Ovary (tissue), 9 donors: Measurements from ENCODE around the gene SWT1. TPM values are rescaled to one million over a fixed set of nuclear protein-coding genes. Genes with fewer than 3 reads are reported as not detected.

Experiments
- DNase-seq, 5 donors: peaks; one replicate each; pipeline ENCODE4 v3.0.0-alpha.2; 2019 to 2020
- H3K27ac ChIP-seq, 2 donors: fragments of 200-600 bp; one replicate each; pipeline versions ENCODE4 v1.5.1 to v1.8.0; 2019 to 2022
- H3K27me3 ChIP-seq: fragments of 200-600 bp; one replicate; pipeline ENCODE4 v1.8.0; 2022
- H3K36me3 ChIP-seq: fragments of 200-600 bp; sonication (generic); one replicate; pipeline ENCODE4 v1.5.1; 2019
- H3K4me1 ChIP-seq: one replicate; pipeline ENCODE4 v1.8.1; 2013; ENCODE audit warnings: mild to moderate bottlenecking, moderate library complexity; ENCODE audit not compliant: insufficient read depth
- H3K4me3 ChIP-seq: fragments of 200-600 bp; sonication (generic); one replicate; pipeline ENCODE4 v1.5.1; 2017
- H3K9me3 ChIP-seq, 2 donors: fragments of 200-600 bp in 1 of 2; sonication (generic) in 1 of 2; one replicate each; pipeline versions ENCODE4 v1.5.1 to v1.8.1; 2013 to 2019; ENCODE audit warnings: mild to moderate bottlenecking in 1 of 2, moderate library complexity in 1 of 2
- EP300 ChIP-seq: sonication (generic); formaldehyde crosslinking; IDR thresholded peaks from one replicate; pipeline ENCODE4 v1.6.1; 2017; ENCODE audit warnings: antibody characterized with exemption
- POLR2A ChIP-seq: fragments of 450-650 bp; IDR thresholded peaks from one replicate; pipeline ENCODE4 v1.6.1; 2017; ENCODE audit warnings: antibody characterized with exemption, mild to moderate bottlenecking, moderate library complexity
- WGBS, 3 donors: extraction: QIAGEN DNeasy Blood & Tissue Kit in 1 of 3; methylation state at CpG; one replicate each; pipeline versions ENCODE4 v1.1.5 to v1.1.7; 2013 to 2017; 5-methylcytosine and 5-hydroxymethylcytosine counted together
- intact Hi-C, 4 donors: fragments of 100-400 bp; cut with DNase I; formaldehyde crosslinking; loops; one replicate each; pipeline versions ENCODE4 v1.11.0 to v1.15.1; 2022 to 2023
- polyA plus RNA-seq, 2 donors: library from polyadenylated mRNA; stranded (reverse); fragments of 200-250 nt in 1 of 2; fragments of 350-450 nt in 1 of 2; fragmentation: Illumina TruSeq in 1 of 2; extraction: RNeasy Lipid Tissue Mini Kit (QIAGEN cat#74804) in 1 of 2; gene quantifications; one replicate each; pipeline ENCODE4 v1.2.3, GENCODE V29; 2013 to 2014
- total RNA-seq, 7 donors: library from RNA; depleted of rRNA in 2 of 7; stranded (reverse); fragments of >200 nt in 2 of 7; fragmentation: NEBNext Ultra II Directional in 3 of 7; extraction: Animal tissue kit (Norgen Biotek cat#: 25700) in 3 of 7; gene quantifications; one replicate each; pipeline versions ENCODE4 v1.1.0 to v1.2.4, GENCODE V29; 2016 to 2023
- TF ChIP-seq, protein P1 (sequence below), 3 donors: fragments of 450-650 bp in 2 of 3; fragments of 200-600 bp in 1 of 3; IDR thresholded peaks; one replicate each; pipeline versions ENCODE4 v1.5.1 to v1.8.0; 2016 to 2022; ENCODE audit warnings: antibody characterized with exemption in 3 of 3, mild to moderate bottlenecking in 1 of 3
- donor health status: DM: no; HTN: no; CAD: no; lungs with moderate emphysema.
- donor health status: DM: no; HTN: no; CAD: no.
- donor health status: Bipolar disorder and iron deficiency.
- donor health status: DM: yes; HTN: yes; CAD: no.
- donor health status: DM: no; HTN: no; CAD: no.
- donor health status: DM: yes; HTN: yes; CAD: no.

Gene SWT1
- total and polyA plus RNA-seq, 9 donors, result 3.3 to 16.6 (median 9.2) TPM

DNA sequence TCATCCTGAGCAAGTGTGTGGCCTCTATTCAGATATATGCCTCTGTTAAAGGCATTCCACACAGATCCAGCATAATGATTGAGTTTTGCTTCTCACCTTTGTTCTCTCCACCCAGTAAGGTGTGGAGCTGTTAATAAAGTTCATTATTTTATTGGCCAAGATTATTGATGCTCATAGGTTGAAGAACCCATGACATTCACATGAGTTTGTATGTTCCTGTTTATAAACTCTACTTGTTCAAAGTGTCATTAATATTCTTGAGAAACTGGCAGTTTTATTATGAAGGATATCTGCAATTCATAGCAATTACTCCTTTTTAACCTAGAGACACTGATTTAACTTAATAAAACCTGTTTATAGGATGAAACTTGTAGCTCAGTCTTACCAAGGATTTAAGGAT, 138.1 kb downstream of the SWT1 start:
- Histone ChIP-seq H3K9me3 (no peaks in the 10 kb centered on the region), H3K4me3 (no peak overlapping the region), H3K27ac (no peak overlapping the region), H3K36me3 (no peaks in the 10 kb centered on the region), H3K4me1 (no peaks in the 10 kb centered on the region), H3K27me3 (no peaks in the 10 kb centered on the region)
- intact Hi-C loops, result no loop called here
- no peak for TF ChIP-seq POLR2A
- TF ChIP-seq, protein P1, sequence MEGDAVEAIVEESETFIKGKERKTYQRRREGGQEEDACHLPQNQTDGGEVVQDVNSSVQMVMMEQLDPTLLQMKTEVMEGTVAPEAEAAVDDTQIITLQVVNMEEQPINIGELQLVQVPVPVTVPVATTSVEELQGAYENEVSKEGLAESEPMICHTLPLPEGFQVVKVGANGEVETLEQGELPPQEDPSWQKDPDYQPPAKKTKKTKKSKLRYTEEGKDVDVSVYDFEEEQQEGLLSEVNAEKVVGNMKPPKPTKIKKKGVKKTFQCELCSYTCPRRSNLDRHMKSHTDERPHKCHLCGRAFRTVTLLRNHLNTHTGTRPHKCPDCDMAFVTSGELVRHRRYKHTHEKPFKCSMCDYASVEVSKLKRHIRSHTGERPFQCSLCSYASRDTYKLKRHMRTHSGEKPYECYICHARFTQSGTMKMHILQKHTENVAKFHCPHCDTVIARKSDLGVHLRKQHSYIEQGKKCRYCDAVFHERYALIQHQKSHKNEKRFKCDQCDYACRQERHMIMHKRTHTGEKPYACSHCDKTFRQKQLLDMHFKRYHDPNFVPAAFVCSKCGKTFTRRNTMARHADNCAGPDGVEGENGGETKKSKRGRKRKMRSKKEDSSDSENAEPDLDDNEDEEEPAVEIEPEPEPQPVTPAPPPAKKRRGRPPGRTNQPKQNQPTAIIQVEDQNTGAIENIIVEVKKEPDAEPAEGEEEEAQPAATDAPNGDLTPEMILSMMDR (IDR thresholded peaks at IDR 0.05), result no peak
- TF ChIP-seq EP300, result no peak
- DNase-seq, result no peak

DNA sequence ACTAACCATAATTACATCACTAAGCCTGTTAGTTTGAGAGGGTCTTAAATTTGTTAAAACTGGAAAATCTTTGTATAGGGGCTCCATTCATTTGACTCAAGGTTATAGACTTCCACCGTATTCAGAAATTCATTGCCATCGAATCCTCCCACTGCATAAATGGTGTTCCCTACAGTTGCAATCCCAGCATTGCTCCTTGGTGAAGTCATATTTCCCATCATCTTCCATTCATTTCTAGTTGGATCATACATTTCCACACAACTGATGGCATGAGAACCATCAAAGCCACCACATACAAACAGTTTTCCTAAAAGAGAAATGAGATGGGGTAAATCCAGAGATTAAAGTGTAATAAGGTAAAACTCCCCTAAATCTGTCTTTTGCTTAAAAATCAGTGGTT, 141.0 kb downstream of the SWT1 start:
- no peak for DNase-seq
- H3K4me1 ChIP-seq, result no peaks in the 10 kb centered on the region
- no peak overlapping the region for H3K27ac ChIP-seq
- no peak for TF ChIP-seq EP300
- no peak for TF ChIP-seq POLR2A
- TF ChIP-seq, protein P1 (IDR thresholded peaks at IDR 0.05), result no peak
- no peaks in the 10 kb centered on the region for H3K27me3 ChIP-seq
- WGBS, 3 donors, result 81 to 89% (median 83%) methylated on average over 2 of the region's 2 CpGs
- H3K4me3 ChIP-seq, result no peak overlapping the region
- intact Hi-C loops, result no loop called here
- no peaks in the 10 kb centered on the region for H3K36me3 ChIP-seq
- H3K9me3 ChIP-seq, result no peaks in the 10 kb centered on the region

DNA sequence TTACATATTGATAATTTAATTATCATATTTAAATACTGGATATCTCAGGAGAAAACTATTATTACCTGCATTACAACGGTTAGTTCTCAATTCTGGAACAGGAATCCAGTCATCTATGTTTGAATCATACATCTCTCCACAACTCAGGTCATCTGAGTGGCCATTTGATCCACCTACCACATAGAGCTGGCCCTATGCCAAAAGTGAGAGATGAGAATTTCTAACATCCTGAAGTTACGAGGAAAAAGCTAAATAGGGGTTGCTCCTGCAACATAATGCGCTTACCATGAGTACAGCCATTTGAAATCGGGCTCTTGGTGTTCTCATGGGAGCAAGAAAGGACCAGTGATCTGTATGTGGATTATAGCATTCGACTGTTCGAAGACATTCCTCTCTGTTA, 143.2 kb downstream of the SWT1 start:
- Histone ChIP-seq H3K27me3 (no peaks in the 10 kb centered on the region), H3K36me3 (no peaks in the 10 kb centered on the region), H3K9me3 (no peaks in the 10 kb centered on the region), H3K4me1 (no peaks in the 10 kb centered on the region), H3K4me3 (no peak overlapping the region), H3K27ac (no peak overlapping the region)
- 94 to 95% (median 94%) methylated on average over 6 of the region's 6 CpGs for WGBS, 3 donors
- TF ChIP-seq EP300, result no peak
- no peak for TF ChIP-seq POLR2A
- TF ChIP-seq, protein P1 (IDR thresholded peaks at IDR 0.05), result no peak
- DNase-seq, result no peak
- intact Hi-C loops, result no loop called here

DNA sequence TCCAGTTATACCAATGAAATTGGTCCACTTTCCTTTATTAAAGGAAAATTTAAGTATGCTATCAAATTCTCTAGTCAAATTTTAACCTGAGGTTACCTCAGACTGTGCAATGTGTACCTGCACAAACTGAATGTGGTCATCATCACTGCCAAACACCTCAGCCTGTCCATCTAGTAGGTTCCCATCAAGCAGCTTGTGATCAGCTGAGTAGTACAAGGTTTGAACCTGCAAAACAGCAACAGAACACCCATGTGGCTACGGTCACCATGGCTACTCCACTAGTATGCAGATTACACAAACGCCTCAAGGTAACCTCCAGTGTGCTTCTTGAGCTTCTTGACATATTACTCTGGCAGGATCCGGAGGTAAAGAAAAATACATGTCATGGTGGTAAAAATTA, 148.5 kb downstream of the SWT1 start:
- Histone ChIP-seq H3K4me1 (peaks cover 2% of the 10 kb centered on the region), H3K4me3 (no peak overlapping the region), H3K9me3 (no peaks in the 10 kb centered on the region), H3K36me3 (no peaks in the 10 kb centered on the region), H3K27ac (no peak overlapping the region), H3K27me3 (no peaks in the 10 kb centered on the region)
- WGBS, 3 donors, result 88 to 99% (median 93%) methylated on average over 3 of the region's 3 CpGs
- intact Hi-C loops, result no loop called here
- no peak for DNase-seq
- TF ChIP-seq, protein P1 (IDR thresholded peaks at IDR 0.05), result no peak
- TF ChIP-seq EP300 (no peak), POLR2A (no peak)

DNA sequence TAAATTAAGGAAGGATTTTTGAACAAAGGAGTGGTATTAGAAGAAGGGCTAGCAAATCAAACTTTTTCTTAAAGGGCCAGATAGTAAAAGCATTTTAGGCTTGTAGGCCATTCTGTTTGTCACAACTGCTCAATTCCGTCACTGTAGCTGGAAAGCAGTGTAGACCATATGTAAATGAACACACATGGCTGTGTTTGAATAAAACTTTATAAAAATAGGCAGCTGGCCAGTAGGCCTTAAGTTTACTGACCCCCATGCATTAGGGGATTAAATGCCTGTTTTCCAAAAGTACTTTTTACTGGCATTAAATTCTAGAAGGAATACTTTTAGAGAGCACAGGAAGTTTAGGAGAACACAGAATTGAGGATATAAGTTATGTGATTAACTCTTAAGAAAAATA, 151.2 kb downstream of the SWT1 start:
- Histone ChIP-seq H3K4me3 (no peak overlapping the region), H3K4me1 (peaks cover 6% of the 10 kb centered on the region), H3K27ac (no peak overlapping the region), H3K36me3 (no peaks in the 10 kb centered on the region), H3K27me3 (no peaks in the 10 kb centered on the region), H3K9me3 (no peaks in the 10 kb centered on the region)
- whole genome bisulfite sequencing, 3 donors, result 93 to 100% (median 95%) methylated on average over 1 of the region's 1 CpG
- TF ChIP-seq EP300, result no peak
- no peak for TF ChIP-seq POLR2A
- TF ChIP-seq, protein P1 (IDR thresholded peaks at IDR 0.05), result no peak
- intact Hi-C loops, result no loop called here
- no peak for DNase-seq
